Upper lobe of right lung (tissue), 1 donor: ENCODE measurements around the gene ITPRID1. TPM values are rescaled to one million over a fixed set of nuclear protein-coding genes. Genes with fewer than 3 reads are reported as not detected.

Experiments used
- ATAC-seq: fragments of 200-7000 bp; cut with Tn5 transposase; one replicate; pipeline ENCODE4 v1.9.1; 2020; ENCODE audit warnings: mild to moderate bottlenecking, moderate library complexity
- DNase-seq: peaks from one replicate; pipeline ENCODE4 v3.0.0-alpha.2; 2020
- H3K27ac ChIP-seq: fragments of 200-600 bp; one replicate; pipeline ENCODE4 v1.8.0; 2022
- H3K27me3 ChIP-seq: fragments of 200-600 bp; one replicate; pipeline ENCODE4 v1.8.0; 2022; ENCODE audit warnings: mild to moderate bottlenecking
- H3K36me3 ChIP-seq: fragments of 200-600 bp; one replicate; pipeline ENCODE4 v1.8.0; 2022
- H3K4me1 ChIP-seq: fragments of 200-600 bp; one replicate; pipeline ENCODE4 v1.8.0; 2022
- H3K4me3 ChIP-seq: fragments of 200-600 bp; one replicate; pipeline ENCODE4 v1.8.0; 2022; ENCODE audit warnings: mild to moderate bottlenecking
- H3K9me3 ChIP-seq: fragments of 200-600 bp; one replicate; pipeline ENCODE4 v1.8.0; 2022
- CTCF ChIP-seq: fragments of 200-600 bp; IDR thresholded peaks from one replicate; pipeline ENCODE4 v1.8.0; 2022; ENCODE audit warnings: antibody characterized with exemption
- intact Hi-C: fragments of 100-400 bp; cut with DNase I; formaldehyde crosslinking; loops from one replicate; pipeline ENCODE4 v1.11.0; 2022
- total RNA-seq: library from RNA; stranded (reverse); fragmentation: NEBNext Ultra II Directional; extraction: Animal tissue kit (Norgen Biotek cat#: 25700); gene quantifications from one replicate; pipeline ENCODE4 v1.2.1, GENCODE V29; 2021
- donor health status: DM: no; HTN: yes; CAD: no; lungs with severe emphysema.

The ITPRID1 gene
- total RNA-seq, 1 donor from 2014 or later = not detected

GRCh38 chr7:31583942-31584341 lies 70.1 kb downstream of the ITPRID1 start:
- Histone ChIP-seq H3K4me3 (no peak overlapping the region), H3K36me3 (no peaks in the 10 kb centered on the region), H3K27ac (no peak overlapping the region), H3K4me1 (no peaks in the 10 kb centered on the region), H3K27me3 (no peaks in the 10 kb centered on the region), H3K9me3 (no peaks in the 10 kb centered on the region)
- no peak for DNase-seq
- intact Hi-C loops = no loop called here
- ATAC-seq = no peak
- TF ChIP-seq CTCF = no peak

- ATAC-seq = no peak
Observed at GRCh38 chr7:31595390-31595789, 81.5 kb downstream of the ITPRID1 start.

GRCh38 chr7:31602041-31602625 lies 88.2 kb downstream of the ITPRID1 start:
- Histone ChIP-seq H3K4me3 (no peak overlapping the region), H3K4me1 (no peaks in the 10 kb centered on the region), H3K9me3 (no peaks in the 10 kb centered on the region), H3K27me3 (no peaks in the 10 kb centered on the region), H3K27ac (no peak overlapping the region), H3K36me3 (no peaks in the 10 kb centered on the region)
- ATAC-seq = no peak
- DNase-seq = no peak
- no peak for TF ChIP-seq CTCF
- intact Hi-C loops = no loop called here

More at GRCh38 chr7:31595390-31595789, 81.5 kb downstream of the ITPRID1 start:
- Histone ChIP-seq H3K4me1 (no peaks in the 10 kb centered on the region), H3K27me3 (no peaks in the 10 kb centered on the region), H3K9me3 (no peaks in the 10 kb centered on the region), H3K36me3 (no peaks in the 10 kb centered on the region), H3K27ac (no peak overlapping the region), H3K4me3 (no peak overlapping the region)
- intact Hi-C loops = no loop called here
- no peak for TF ChIP-seq CTCF
- DNase-seq = no peak

- Histone ChIP-seq H3K4me1 (no peaks in the 10 kb centered on the region), H3K36me3 (no peaks in the 10 kb centered on the region), H3K9me3 (no peaks in the 10 kb centered on the region), H3K27ac (no peak overlapping the region), H3K27me3 (no peaks in the 10 kb centered on the region), H3K4me3 (no peak overlapping the region)
- intact Hi-C loops = no loop called here
- ATAC-seq = no peak
- DNase-seq = no peak
- no peak for TF ChIP-seq CTCF
Observed at GRCh38 chr7:31603046-31603445, 89.2 kb downstream of the ITPRID1 start.

- Histone ChIP-seq H3K4me3 (no peak overlapping the region), H3K9me3 (no peaks in the 10 kb centered on the region), H3K36me3 (no peaks in the 10 kb centered on the region), H3K27ac (no peak overlapping the region), H3K4me1 (no peaks in the 10 kb centered on the region), H3K27me3 (no peaks in the 10 kb centered on the region)
- ATAC-seq = no peak
- DNase-seq = no peak
- intact Hi-C loops = no loop called here
- no peak for TF ChIP-seq CTCF
Observed at GRCh38 chr7:31613604-31614003, 99.7 kb downstream of the ITPRID1 start.

- ATAC-seq = peak; percentile 48
- Histone ChIP-seq H3K36me3 (no peaks in the 10 kb centered on the region), H3K27me3 (no peaks in the 10 kb centered on the region), H3K4me3 (no peak overlapping the region), H3K9me3 (no peaks in the 10 kb centered on the region), H3K4me1 (no peaks in the 10 kb centered on the region), H3K27ac (no peak overlapping the region)
- DNase-seq = no peak
- no peak for TF ChIP-seq CTCF
- intact Hi-C loops = no loop called here
Observed at GRCh38 chr7:31633467-31633866, 119.6 kb downstream of the ITPRID1 start.
